ENCODE data around the gene PRPF38A. TPM values are rescaled to one million over a fixed set of nuclear protein-coding genes. Genes with fewer than 3 reads are reported as not detected.
A peak's percentile ranks its signal among the peaks of the same experiment; 100 is the strongest.

PRPF38A gene
- total RNA-seq, 1 donor from 2014 or later, result 11.2 TPM

DNA sequence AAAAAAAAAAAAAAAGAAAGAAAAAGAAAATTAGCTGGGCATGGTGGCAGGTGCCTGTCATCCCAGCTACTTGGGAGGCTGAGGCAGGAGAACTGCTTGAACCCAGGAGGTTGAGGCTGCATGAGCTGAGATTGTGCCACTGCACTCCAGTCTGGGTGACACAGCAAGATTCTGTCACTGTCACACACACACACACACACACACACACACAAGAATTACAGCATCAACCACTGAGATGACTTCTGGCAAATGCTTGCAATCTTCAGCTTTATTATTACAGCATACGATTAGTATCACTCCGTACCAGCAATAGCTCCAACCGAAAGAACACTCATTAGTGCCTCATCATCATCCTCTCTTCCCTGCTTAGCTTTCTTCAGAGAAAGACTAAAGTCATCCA, 4.8 kb upstream of the PRPF38A start:
- DNase-seq (ENCODE audit: low read depth), result no peak

DNA sequence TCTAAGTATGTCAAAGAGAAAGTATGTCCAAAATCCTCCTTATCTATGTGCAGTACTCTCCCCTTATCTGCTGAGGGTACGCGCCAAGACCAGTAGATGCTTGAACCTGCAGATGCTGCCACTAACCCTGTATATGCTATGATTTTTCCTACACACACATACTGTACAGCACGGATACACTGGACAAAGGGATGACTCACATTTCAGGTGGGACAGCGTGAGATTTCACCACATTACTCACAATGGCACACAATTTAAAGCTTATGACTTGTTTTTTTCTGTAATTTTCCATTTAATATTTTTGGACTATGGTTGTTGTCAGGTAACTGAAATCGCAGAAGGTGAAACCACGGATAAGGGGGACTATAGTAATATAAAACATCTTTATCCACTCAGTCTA, 4.3 kb upstream of the PRPF38A start:
- DNase-seq (ENCODE audit: low read depth), result no peak

DNA sequence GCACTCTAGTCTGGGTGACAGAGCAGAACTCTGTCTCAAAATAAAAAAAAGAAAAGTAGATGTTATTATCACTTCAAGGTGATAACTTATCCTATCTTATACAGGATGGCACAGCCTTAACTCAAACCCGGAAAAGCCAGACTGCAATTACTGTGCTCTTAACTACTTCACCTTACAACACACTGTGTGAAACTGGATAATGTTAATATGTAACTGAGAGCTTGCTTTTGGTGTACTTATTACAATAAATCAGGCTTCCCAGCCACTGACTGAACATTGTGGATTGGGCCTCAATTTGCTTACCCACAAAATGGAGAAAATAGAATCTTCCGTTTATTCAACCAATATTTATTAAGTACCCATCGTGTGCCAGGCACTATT, 1.6 kb upstream of the PRPF38A start:
- no peak for DNase-seq (ENCODE audit: low read depth)

DNA sequence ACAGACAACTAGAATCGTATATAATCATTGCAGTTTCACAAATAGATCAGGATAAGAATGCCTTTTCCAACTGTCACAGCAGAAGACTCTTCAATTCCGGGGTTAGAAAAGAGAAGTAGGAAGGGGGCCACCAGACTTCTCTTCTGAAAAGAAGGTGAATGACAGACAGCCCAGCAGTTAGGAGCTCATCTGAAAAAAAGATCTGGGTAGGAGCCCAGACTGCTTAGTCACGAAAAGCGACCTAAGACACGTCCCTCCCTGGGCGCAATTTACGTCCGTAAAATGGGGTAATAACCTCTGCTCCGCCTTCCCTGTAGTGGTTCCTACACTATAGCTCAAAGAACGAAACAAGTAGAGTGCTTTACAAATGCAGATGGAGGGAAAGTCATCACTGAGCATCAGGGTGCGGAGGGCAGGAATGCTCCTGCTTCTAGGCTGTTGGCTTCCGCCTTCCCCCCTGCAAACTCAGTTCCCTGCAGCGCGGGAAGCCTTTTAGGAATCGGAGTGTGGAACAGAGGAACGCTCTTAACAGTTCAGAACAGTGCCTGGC, 761 bp upstream of the PRPF38A start:
- DNase-seq (ENCODE audit: low read depth), result peak; percentile 30

- no peak for DNase-seq (ENCODE audit: low read depth)
These were observed 555 bp downstream of the PRPF38A start for GRCh38 chr1:52404975-52405338.

- DNase-seq (ENCODE audit: low read depth), result no peak
These were observed 9.1 kb downstream of the PRPF38A start for GRCh38 chr1:52413410-52413989.

DNA sequence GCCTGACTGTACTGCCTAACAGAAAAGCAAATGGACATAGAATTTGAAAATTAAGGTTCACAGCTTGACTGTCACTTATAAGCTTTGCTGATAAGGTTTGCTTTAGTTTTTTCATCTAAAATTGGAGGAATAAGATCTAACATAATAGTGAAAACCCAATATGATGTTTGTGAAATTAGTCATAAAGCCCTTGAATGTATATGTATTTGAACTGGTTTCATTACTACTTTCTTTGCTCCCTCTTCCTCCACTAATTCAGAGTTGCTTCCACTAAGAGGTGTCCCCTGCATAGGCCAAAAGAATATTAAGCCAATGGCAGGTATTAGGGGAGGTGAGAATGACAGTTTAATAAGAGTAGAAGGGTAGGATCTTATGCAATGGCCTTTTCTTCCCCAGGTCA, 10.5 kb downstream of the PRPF38A start:
- DNase-seq (ENCODE audit: low read depth), result no peak

- no peak for DNase-seq (ENCODE audit: low read depth)
These were observed 12.4 kb downstream of the PRPF38A start for GRCh38 chr1:52416811-52417210.

- no peak for DNase-seq (ENCODE audit: low read depth)
These were observed 16.3 kb downstream of the PRPF38A start for GRCh38 chr1:52420713-52421112.

- DNase-seq (ENCODE audit: low read depth), result no peak
These were observed 18.7 kb downstream of the PRPF38A start for GRCh38 chr1:52423055-52423454.

DNA sequence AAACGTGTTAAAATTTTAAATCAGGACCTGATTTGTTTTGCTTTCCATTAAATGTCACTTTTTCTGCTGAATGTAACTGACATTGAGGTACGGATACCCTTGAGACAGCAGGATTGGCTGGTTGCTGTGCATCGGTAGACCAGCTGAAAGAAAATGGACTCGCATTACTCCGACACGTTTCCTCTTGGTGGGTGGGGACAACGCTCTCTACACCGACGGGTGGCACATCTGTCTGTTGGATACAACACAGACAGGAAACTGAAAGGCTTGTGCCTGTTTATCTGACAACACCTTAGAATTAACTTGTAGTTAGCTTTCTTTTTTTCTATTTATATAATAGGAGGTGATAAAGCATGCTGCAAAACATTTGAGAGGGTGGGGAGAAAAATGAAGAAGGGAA, 19.4 kb downstream of the PRPF38A start:
- no peak for DNase-seq (ENCODE audit: low read depth)

DNA sequence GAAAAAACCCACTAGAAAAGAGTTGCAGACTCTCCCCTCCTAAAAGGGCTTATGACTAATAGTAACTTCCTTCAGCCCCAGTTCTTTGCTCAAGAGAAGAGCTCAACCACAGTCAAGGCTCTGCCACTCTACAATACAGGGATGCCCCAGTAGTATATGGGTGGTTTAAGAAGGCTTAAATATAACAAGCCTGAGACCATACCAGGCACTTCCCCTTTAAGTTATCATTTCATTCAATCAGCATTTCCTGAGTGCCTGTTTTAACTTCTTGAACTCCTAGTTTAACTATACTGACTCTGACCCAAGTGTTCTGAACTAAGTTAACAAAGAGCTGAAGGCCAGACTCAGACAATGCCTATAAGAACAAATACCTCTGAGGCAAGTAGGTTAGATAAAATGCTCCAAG, 19.8 kb downstream of the PRPF38A start:
- no peak for DNase-seq (ENCODE audit: low read depth)

GRCh38 chr1:52424813-52425212, 20.4 kb downstream of the PRPF38A start:
- no peak for DNase-seq (ENCODE audit: low read depth)

GRCh38 chr1:52426371-52426770, 22.0 kb downstream of the PRPF38A start:
- peak; percentile 7 for DNase-seq (ENCODE audit: low read depth)

- no peak for DNase-seq (ENCODE audit: low read depth)
These were observed 22.8 kb downstream of the PRPF38A start for GRCh38 chr1:52427152-52427551.

- DNase-seq (ENCODE audit: low read depth), result no peak
These were observed 28.4 kb downstream of the PRPF38A start for GRCh38 chr1:52432807-52433206.

- DNase-seq (ENCODE audit: low read depth), result no peak
These were observed 30.8 kb downstream of the PRPF38A start for GRCh38 chr1:52435211-52435610.

- DNase-seq (ENCODE audit: low read depth), result no peak
These were observed 31.2 kb downstream of the PRPF38A start for GRCh38 chr1:52435650-52436049.

DNA sequence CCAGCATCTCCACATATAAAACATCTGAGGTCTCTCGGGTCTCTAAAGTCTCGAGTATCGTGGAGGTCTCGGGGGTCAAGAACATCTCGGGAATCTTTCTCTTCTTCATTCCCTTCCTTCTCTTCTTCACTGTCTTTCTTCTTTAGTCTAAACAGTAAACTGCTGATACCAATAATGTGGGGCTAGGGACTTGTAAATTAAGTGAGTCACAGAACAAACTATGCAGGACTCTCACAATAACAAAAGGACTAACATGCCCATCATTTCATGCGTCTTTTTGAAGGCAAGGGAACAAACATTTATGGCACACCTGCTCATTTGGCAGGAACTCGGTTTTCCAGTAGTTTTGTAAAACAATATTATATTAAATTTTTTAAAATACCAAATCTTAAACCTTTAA, 32.4 kb downstream of the PRPF38A start:
- DNase-seq (ENCODE audit: low read depth), result no peak

GRCh38 chr1:52439976-52440375, 35.6 kb downstream of the PRPF38A start:
- no peak for DNase-seq (ENCODE audit: low read depth)

- DNase-seq (ENCODE audit: low read depth), result no peak
These were observed 40.1 kb downstream of the PRPF38A start for GRCh38 chr1:52444463-52444862.

DNA sequence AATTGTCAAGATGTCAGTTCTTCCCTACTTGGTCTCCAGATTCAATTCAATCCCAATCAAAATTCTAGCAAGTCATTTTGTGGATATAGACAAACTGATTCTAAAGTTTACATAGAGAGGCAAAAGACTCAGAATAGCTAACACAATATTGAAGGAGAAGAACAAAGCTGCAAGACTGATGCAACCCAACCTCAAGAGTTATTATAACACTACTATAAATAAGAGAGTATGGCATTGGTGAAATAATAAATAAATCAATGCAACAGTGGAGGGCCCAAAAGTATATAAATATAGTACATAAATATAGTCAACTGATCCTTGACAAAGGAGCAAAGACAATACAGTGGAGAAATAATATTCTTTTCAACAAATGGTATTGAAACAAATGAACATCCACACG, 49.7 kb downstream of the PRPF38A start:
- DNase-seq (ENCODE audit: low read depth), result no peak

DNA sequence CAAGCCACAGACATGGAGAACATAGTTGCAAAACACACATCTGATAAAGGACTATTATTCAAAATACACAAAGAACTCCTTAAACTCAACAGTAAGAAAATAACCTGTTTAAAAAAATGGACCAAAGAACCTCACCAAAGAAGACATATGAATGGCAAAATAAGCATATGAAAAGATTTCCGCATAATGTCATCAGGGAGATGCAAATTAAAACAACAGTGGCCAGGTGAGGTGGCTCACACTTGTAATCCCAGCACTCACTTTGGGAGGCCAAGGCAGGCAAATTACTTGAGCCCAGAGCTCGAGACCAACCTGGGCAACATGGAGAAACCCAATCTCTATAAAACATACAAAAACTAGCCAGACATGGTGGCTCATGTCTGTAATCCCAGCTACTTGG, 50.4 kb downstream of the PRPF38A start:
- DNase-seq (ENCODE audit: low read depth), result no peak

GRCh38 chr1:52455686-52456085, 51.3 kb downstream of the PRPF38A start:
- no peak for DNase-seq (ENCODE audit: low read depth)
